GM11168 (cell line): ENCODE data around the gene KCND2.
"Not testable (repeated sequence)": the region's sequence is repeated elsewhere in the genome, so short reads cannot be mapped to it uniquely, and the experiment has no call there.

Source experiments
- in situ Hi-C: fragments of 300-500 bp; cut with MboI; formaldehyde crosslinking; loops from one replicate; pipeline ENCODE4 v1.12.0; 2022; ENCODE audit warnings: low sequenced_read_pairs; ENCODE audit not compliant: unreplicated experiment

KCND2 gene

DNA sequence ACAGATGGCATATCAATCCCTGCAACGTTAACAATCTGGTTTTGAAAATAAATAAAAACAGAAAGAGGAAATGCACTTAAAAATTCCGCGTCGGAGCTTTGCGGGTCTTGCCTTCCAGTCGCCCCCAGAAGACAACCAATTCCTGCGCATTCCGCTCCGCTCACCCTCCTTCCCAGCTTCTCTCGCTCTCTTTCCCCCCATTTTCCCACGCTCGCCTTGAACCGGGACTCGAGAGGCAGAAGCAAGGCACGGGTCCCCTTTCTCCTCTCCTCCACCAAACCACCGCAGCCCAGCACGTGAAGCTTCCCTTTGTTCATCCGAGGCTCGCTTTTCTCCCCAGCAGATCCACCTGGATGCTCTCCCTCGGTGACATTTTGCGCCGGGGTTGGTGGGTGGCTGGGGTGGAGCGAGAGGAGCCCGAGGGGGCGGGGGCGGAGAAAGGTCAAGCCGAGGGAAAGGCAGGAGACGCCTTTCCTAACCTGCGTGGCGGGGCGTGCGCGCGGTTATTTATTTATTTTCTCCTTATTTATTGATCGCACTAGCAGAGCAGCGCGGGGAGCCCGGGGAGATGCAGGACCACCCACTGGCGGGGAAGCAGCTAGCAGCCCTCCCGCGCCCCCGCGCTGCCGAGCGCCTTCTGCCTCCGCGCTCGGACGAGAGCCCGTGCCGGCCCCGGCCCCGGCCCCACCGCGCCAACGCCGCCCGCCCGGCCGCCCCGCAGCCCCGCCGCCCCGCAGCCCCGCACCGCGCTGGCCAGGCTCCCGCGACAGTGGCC lies at the start of gene KCND2:
Gene KCND2, plus strand, starts transcription at position 475 of the 775 bp plus-strand sequence.
- in situ Hi-C loops: loop anchor here (10.0 kb wide), 1 partner anchor 328 kb away; no protein-coding TSS in a partner anchor

DNA sequence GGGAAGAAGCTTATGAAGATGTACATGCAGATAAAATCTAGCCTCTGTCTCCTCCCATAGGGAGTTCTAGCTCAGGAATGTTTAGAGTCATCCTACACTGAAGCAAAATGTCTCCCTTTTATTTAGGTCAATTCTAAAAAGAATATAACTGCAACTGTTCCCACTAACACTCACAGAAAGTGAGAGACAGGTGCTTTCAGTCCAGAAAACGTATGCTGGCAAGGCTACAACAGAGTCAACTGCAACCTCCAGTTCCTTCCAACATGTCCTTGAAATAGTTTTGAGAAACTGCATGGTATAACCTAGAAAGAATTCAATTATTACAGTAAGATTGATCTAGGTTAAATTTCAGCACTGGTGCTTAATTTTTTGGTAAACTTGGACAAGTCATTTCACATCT lies 46.8 kb upstream of the KCND2 start:
- in situ Hi-C loops: no loop called here

DNA sequence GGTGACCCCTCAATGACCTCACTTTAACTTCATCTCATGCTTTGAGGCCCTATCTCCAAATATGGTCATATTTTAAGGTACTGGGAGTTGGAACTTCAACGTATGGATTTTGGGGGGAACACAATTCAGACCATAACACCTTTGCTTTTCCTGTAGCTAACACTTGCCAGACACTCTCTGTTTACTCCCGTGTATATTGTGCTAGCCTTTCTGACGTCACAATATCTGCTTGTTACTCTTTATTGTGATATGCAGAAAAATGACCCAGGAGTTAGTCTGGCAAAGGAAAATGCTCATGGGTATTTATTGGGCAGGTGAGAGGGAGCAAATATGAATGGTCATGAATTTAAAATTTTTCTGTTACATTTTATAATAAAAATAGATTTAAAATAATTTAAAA lies 45.7 kb upstream of the KCND2 start:
- in situ Hi-C loops: no loop called here

DNA sequence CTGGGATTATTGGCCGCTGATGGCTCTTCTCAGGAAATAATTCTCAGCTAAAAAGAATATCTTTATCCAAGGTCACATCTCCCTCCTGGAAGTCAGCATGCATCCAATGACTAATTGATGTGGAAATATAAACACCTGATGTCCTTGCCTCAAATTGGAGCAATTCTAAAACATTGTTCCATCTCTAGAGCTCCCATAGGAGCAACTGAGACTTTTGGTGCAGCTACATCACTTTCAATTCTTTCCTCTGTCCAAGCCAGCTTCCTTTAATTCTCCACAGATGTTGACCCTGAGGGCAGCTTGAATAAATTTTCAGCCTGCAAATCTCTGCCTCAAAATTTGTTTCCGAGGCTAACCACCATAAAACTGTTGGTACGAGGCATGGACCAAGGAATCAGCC lies 43.9 kb upstream of the KCND2 start:
- in situ Hi-C loops: no loop called here

DNA sequence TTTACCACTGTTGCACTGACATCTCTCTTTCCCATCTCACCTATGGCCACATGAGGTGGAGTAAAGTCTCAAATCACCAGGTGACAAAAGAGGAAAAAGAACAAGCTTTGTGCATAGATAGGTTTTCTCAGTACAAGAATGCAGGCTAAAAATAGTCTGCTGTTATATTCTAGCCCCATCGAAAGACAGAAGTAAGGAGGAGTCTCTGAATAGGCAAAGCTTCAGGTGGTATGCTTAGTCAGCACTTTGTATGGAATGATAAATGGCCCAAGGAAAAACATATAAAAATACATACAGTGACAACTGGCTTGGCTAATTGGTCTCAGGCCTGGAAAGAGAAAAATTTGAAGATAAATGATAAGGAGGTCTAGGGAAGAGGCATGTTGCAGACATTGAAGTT lies 39.6 kb upstream of the KCND2 start:
- in situ Hi-C loops: no loop called here

DNA sequence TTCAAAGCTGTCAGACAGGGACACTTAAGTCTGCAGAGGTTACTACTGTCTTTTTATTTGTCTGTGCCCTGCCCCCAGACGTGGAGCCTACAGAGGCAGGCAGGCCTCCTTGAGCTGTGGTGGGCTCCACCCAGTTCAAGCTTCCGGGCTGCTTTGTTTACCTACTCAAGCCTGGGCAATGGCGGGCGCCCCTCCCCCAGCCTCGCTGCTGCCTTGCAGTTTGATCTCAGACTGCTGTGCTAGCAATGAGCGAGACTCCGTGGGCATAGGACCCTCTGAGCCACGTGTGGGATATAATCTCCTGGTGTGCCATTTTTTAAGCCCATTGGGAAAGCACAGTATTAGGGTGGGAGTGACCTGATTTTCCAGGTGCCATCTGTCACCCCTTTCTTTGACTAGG lies 32.6 kb upstream of the KCND2 start:
- in situ Hi-C loops: not testable (repeated sequence)

DNA sequence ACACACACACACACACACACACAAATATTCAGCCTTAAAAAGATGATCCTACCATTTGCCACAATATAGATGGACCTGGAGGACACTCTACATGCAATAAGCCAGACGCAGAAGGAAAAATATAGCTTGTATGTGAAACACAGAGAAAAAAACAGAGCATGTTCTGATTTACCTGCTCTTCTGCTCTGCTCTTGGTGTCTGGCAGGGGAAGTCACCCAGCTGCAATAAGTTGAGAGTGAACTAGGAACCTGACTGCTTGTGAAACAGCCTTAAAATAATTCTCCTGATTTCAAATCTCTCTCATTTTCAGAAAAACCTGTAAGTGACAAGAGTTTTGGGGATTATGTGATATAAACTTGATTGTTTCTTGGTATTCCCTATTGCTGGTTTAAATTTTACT lies 31.0 kb upstream of the KCND2 start:
- in situ Hi-C loops: no loop called here

DNA sequence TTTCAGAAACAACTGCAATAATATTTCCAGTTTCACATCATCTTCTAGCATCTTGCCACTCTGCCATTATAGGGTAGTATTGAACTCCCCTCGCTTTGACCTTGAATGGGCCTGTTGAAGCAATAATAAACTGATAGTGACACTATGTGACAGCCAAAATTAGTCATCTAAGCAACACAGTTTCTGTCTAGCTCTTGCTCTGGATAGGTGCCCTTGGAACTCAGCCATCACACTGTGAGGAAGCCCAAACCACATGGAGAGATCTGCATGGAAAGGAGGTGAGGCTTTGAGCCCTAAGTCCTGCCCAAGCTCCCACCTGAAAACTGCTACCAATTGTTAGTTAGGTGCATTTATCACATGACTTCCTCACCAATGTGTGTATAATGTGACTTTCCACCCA lies 18.1 kb upstream of the KCND2 start:
- in situ Hi-C loops: no loop called here

DNA sequence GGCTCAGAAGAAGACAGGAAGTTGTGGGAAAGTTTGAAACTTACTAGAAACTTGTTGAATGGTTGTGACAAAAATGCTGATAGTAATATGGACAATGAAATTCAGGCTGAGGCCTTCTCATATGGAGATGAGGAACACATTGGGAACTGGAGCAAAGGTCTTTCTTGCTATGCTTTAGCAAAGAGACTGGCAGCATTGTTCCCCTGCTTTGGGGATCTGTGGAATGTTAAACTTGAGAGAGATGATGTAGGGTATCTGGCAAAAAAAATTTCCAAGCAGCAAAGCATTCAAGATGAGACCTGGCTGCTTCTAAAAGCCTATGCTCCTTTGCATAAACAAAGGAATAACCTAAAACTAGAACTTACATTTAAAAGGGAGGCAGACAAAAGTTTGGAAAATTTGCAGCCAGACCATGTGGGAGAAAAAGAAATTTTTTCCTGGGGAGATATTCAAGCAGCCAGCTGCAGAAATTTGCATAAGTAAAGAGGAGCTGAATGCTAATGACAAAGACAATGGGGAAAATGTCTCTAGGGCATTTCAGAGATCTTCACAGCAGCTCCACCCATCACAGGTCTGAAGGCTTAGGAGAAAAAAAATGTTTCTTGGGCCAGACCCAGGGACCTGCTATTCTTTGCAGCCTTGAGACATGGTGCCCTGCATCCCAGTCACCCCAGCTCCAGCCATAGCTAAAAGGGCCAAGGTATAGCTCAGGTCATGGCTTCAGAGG lies 16.5 kb upstream of the KCND2 start:
- in situ Hi-C loops: no loop called here

DNA sequence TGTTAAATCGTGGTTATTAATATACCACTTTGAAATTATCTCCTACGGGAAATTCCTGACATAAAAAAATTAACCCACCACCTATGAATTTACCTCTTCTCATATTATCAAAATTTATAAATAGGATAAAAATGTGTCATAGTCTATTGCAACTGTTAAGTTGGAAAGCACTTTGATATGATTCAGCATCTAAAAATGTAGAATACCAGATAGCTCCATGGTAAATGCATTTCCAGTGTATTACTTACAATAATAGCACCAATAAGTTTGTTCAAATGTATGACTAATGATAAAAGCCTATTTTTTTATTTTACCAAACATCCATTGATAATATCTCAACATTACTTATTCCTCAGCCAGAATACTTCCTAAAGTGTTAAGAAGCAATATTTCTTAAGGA lies 13.6 kb upstream of the KCND2 start:
- in situ Hi-C loops: no loop called here

DNA sequence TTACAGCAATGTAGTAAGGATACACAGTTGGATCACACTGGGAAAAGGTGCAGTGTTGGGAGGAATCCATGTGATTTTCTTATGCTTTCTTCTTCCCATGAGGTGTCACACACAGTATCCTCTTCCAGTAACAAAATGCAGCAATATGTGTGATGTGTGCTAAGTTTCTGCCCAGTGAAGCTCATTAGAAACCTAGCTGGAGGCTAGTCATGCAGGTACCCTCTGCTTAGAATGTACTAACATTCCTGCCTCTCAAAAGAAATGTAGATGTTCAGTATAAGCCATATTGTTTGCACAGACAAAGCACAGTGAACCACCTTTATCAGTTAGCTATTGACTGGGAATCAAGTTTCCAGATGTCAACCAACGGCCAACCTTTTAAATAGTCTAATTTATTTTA lies 12.9 kb upstream of the KCND2 start:
- in situ Hi-C loops: no loop called here

DNA sequence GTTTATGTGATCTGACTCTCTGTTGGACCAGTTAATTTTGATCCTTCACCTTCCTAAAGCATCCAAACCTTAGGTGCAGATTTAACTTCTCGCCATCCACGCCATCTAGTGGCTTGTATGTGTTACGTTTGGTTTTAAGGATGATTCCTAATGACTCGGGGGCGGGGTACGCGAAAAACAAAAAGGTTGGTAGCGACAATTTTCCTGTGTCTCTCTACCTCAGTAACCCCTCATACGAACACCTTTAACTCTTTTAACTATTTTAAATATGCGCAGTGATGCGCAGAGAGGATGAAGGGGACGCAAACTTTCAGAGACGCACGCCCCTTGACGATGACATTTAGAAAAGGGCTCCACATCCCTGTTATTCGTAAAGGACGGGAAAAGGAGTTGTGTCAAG lies 714 bp upstream of the KCND2 start:
- in situ Hi-C loops: loop anchor here (10.0 kb wide), 1 partner anchor 327 kb away; no protein-coding TSS in a partner anchor

DNA sequence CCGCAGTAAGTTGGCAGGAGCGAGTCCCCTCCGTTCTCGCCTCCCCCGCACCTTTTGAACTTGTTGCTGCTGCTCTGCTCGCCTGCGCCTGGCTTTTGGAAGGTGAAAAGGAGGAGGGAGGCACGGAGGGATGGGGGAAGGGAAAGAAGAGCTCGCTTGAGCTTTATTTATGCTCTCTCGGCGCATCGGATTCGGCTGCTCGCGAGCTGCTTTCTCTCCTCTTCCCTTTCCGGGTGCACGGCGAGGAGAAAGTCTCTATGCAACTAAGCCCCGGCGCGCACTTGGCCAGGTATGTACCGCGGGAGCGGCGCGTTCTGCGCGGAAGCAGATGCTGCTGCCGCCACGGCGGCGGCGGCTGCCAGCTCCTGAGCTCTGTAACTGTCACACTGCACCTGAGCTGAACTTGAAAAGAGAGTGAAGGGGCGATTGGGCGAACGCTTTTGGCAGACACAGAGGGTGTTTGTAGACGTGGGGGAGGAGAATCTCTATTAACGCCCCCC lies 551 bp downstream of the KCND2 start:
- in situ Hi-C loops: loop anchor here (10.0 kb wide), 1 partner anchor 329 kb away; no protein-coding TSS in a partner anchor

DNA sequence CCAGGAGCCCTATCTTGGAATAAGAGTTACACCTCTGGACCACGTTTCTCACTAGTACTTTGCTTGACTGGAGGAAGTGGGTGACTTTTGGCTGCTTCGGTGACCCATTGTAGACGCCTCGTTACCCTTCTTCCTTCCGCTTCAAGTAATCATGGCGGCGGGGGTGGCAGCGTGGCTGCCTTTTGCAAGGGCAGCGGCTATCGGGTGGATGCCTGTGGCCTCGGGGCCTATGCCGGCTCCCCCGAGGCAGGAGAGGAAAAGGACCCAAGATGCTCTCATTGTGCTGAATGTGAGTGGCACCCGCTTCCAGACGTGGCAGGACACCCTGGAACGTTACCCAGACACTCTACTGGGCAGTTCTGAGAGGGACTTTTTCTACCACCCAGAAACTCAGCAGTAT lies 1.5 kb downstream of the KCND2 start:
- in situ Hi-C loops: loop anchor here (10.0 kb wide), 1 partner anchor 330 kb away; no protein-coding TSS in a partner anchor

DNA sequence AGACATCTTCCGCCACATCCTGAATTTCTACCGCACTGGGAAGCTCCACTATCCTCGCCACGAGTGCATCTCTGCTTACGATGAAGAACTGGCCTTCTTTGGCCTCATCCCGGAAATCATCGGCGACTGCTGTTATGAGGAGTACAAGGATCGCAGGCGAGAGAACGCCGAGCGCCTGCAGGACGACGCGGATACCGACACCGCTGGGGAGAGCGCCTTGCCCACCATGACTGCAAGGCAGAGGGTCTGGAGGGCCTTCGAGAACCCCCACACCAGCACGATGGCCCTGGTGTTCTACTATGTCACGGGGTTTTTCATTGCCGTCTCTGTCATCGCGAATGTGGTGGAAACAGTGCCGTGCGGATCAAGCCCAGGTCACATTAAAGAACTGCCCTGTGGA lies 1.9 kb downstream of the KCND2 start:
- in situ Hi-C loops: loop anchor here (5.0 to 10.0 kb wide), 2 partner anchors 277 to 330 kb away; no protein-coding TSS in a partner anchor

DNA sequence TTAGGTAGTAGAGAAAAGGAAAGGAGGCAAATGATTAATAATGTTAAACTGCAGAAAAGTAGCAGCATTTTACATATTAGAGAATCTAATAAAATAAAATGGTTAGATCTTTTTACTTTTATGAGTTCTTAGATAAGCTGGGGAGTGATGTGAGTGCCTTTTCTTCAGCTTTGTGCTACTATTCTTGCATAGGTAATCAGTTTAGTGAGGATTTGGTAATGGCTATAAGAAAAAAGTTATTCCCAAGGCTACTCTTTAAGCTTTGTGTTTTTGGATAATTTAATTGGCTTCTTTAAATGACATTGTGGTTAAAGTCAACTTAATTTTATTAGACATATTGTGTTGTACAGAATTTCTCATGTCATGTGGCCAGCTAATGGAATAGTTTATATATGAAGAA lies 3.7 kb downstream of the KCND2 start:
- in situ Hi-C loops: loop anchor here (5.0 to 10.0 kb wide), 2 partner anchors 276 to 332 kb away; no protein-coding TSS in a partner anchor

DNA sequence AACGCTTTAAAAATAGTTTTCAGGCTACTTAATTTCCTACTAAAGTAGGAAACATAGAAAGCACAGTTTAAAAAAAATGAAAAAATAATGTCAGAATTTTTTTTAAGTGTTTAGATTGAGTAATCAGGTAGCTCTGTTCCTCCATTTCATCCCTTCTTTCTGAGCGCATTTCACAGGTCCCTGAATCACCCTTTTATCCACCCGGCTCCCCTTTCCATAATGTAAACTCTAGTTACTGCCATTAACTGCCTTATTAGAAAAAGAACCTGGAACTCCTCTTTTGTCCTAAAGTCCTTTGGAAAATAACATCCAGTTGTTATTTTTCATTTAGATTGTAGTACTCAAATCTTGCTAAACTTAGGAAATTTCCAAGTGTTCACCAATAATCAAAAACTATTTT lies 5.8 kb downstream of the KCND2 start:
- in situ Hi-C loops: loop anchor here (5.0 to 10.0 kb wide), 2 partner anchors 274 to 334 kb away; no protein-coding TSS in a partner anchor

DNA sequence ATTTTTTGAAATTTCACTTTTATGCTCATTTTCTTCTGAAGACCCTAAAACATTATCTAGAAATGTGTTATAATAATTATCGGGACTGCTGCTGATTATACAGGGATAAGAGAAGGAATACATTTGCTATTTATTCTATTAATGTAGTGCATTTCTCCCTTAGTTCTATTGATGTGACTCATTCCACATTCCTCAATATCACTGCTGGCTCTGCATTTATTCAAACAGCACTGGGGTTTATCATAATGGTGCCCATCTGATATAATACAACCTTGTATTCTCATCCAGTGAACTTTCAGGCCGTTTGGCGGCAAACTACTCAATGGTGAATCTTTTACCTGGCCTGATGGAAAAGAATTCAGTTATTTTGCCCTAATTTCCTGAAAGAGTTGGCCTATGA lies 7.8 kb downstream of the KCND2 start:
- in situ Hi-C loops: no loop called here

DNA sequence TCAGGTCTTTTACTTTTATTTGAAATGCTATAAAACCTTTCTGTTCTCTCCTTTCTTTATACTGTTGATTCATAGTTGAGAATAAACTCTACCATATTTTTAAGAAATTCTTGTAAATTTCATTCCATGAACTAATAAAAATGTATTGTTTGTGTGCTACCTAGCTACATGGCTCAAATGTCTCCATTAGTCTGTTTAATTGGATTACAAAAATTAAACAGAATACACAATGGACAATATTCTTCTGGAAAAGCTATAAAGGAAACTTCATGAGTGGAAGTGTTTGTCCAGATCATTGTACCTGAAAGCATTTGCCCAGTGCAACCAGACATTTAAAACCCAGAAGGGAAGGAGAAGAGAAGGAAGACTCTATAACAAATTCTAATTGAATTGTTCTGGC lies 20.1 kb downstream of the KCND2 start:
- in situ Hi-C loops: no loop called here

DNA sequence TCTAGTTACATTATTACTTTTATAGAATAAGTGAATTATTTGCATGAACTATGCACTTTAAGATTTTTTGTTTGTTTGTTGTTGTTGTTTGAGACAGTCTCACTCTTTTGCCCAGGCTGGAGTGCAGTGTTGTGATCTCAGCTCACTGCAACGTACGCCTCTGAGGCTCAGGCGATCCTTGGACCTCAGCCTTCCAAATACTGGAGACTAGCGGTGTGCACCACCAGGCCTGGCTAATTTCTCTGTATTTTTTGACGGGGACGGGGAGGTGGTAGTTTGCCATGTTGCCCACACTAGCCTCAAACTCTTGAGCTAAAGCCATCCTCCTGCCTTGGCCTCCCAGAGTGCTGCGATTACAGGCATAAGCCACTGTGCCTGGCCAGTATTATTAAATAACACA lies 29.2 kb downstream of the KCND2 start:
- in situ Hi-C loops: no loop called here

DNA sequence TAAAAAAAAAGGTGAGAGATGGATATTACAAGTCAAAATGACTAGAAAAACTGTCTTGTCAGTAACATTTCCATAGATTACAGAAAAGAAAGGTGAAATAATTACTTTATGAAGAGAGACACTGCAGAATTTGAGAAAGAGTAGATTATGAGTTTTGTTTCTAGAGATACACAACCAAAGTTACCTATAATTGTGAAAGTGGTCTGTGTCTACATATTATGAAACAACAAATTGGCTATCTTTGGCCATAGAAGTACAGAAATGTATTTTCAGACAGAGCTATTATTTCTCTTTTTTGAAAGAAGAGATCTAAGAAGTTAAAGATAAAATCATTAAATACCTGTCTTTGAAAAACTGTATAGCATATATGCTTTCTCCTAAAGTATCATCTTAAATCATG lies 30.1 kb downstream of the KCND2 start:
- in situ Hi-C loops: no loop called here
